ENCODE measurements around the gene AK9.

DNA sequence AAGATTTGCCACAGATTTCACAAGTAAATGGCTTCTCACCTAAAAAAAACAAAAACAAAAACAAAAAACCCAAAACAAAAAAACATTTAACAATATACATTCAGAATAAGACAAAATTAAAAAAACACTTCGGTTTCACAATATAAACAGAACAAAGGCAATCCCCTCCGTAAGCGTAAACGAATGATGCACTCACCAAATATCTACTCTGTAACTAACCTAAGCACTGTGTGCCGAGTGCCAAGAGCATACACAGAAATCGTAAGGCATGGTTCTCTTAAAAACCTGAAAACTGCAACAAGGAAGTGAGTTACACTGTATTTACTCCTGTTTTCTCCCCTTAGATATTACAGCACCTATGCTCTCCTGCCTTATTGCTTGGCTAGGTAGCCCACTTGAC, 223.3 kb downstream of the AK9 start:
- TF ChIP-seq POLR2A (IDR thresholded peaks at IDR 0.05; ENCODE audit: low read length) (no peak), GATA1 (IDR thresholded peaks at IDR 0.05; ENCODE audit: low read depth, low read length) (no peak)

All from erythroblast (primary cell).